ENCODE measurements around the gene ITGA4. TPM values are rescaled to one million over a fixed set of nuclear protein-coding genes. Genes with fewer than 3 reads are reported as not detected.

The ITGA4 gene
- total RNA-seq, 6 experiments from 2014 or later: 21.0 to 33.5 (median 30.4) TPM

DNA sequence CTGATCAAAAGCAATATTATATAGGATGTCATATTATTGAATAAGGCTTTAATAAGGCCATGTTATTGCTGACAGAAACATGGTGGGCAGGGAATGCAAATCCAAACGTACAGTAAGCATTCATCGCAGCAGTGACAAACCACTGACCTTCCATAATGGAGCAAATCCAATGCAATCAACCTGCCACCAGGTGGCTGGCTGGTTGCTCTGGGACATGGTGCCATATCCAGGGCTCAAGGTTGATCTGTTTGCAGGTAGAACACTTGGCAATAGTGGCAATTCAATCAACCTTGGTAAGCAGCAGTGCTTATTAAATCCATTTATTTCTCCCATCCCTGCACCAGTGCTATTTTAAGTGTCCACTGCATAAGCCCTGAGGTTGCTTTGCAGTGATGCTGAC lies 124.3 kb downstream of the ITGA4 start:
- TF ChIP-seq, protein P1, sequence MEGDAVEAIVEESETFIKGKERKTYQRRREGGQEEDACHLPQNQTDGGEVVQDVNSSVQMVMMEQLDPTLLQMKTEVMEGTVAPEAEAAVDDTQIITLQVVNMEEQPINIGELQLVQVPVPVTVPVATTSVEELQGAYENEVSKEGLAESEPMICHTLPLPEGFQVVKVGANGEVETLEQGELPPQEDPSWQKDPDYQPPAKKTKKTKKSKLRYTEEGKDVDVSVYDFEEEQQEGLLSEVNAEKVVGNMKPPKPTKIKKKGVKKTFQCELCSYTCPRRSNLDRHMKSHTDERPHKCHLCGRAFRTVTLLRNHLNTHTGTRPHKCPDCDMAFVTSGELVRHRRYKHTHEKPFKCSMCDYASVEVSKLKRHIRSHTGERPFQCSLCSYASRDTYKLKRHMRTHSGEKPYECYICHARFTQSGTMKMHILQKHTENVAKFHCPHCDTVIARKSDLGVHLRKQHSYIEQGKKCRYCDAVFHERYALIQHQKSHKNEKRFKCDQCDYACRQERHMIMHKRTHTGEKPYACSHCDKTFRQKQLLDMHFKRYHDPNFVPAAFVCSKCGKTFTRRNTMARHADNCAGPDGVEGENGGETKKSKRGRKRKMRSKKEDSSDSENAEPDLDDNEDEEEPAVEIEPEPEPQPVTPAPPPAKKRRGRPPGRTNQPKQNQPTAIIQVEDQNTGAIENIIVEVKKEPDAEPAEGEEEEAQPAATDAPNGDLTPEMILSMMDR (IDR thresholded peaks at IDR 0.05): peak; percentile 47
- Mint-ChIP-seq H3K27me3 (ENCODE audit: insufficient read depth) (peaks cover 12% of the 10 kb centered on the region), H3K4me1 (ENCODE audit: low read depth) (no peaks in the 10 kb centered on the region), H3K9me3 (no peaks in the 10 kb centered on the region), H3K36me3 (ENCODE audit: low read depth) (no peaks in the 10 kb centered on the region), H3K4me3 (no peak overlapping the region), H3K27ac (no peak overlapping the region)
- no peak for DNase-seq

DNA sequence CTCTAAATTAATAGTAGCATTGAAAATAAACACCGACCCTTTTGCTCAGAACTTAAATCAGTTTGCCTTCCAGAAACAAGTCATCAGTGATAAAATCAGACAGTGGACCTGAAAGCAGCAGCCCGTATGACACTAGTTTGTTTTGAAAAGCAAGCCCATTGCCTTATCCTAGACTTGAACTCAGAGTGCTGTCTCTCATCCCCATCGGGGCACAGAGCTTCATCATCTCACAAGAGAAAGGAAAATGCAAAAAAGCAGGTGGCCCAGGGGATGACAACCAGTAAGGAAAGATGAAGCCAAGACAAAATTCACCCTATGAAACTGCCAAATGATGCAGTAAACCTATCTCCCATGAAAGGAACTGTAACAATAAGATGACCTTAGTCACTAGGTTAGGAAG lies 128.5 kb downstream of the ITGA4 start:
- no peak for DNase-seq
- H3K9me3 Mint-ChIP-seq: no peaks in the 10 kb centered on the region
- peaks cover 15% of the 10 kb centered on the region for H3K27me3 Mint-ChIP-seq (ENCODE audit: insufficient read depth)
- no peaks in the 10 kb centered on the region for H3K36me3 Mint-ChIP-seq (ENCODE audit: low read depth)
- no peak overlapping the region for H3K27ac Mint-ChIP-seq
- TF ChIP-seq, protein P1 (IDR thresholded peaks at IDR 0.05): no peak
- H3K4me1 Mint-ChIP-seq (ENCODE audit: low read depth): no peaks in the 10 kb centered on the region
- H3K4me3 Mint-ChIP-seq: no peak overlapping the region

Other genes starting within 250 kb of the ITGA4 start
- under 1 TPM in 2 of 6 experiments, not detected in 4; 0.07 to 0.09 TPM for gene CERKL, start 199.7 kb downstream of the ITGA4 start, total RNA-seq (2021; fragmentation: NEBNext Ultra II Directional; extraction: Animal tissue kit (Norgen Biotek cat#: 25700))
- gene NEUROD1, start 223.1 kb downstream of the ITGA4 start, total RNA-seq (2021; fragmentation: NEBNext Ultra II Directional; extraction: Animal tissue kit (Norgen Biotek cat#: 25700)): not detected

Measured in HFFc6 (cell line).